Head of caudate nucleus (tissue), 42 donors: ENCODE data around the gene H2AZ2.
"Not testable (repeated sequence)": the region's sequence is repeated elsewhere in the genome, so short reads cannot be mapped to it uniquely, and the experiment has no call there.

Source experiments
- DNase-seq, 42 donors: peaks; one replicate each; pipeline versions ENCODE4 v3.0.0 to v3.0.0-alpha.2; 2020 to 2021; ENCODE audit warnings: mixed read lengths in 7 of 42
- intact Hi-C: fragments of 100-400 bp; cut with DNase I; formaldehyde crosslinking; loops from one replicate; pipeline ENCODE4 v1.15.0; 2022

H2AZ2 gene

GRCh38 chr7:44876393-44876792 is 28.5 kb upstream of the H2AZ2 start:
- DNase-seq, result no peak
- intact Hi-C loops, result no loop called here

- DNase-seq, result no peak
- intact Hi-C loops, result no loop called here
Observed at GRCh38 chr7:44875241-44875640, 27.4 kb upstream of the H2AZ2 start.

- DNase-seq, result no peak
- intact Hi-C loops, result no loop called here
Observed at GRCh38 chr7:44872787-44873186, 24.9 kb upstream of the H2AZ2 start.

DNA sequence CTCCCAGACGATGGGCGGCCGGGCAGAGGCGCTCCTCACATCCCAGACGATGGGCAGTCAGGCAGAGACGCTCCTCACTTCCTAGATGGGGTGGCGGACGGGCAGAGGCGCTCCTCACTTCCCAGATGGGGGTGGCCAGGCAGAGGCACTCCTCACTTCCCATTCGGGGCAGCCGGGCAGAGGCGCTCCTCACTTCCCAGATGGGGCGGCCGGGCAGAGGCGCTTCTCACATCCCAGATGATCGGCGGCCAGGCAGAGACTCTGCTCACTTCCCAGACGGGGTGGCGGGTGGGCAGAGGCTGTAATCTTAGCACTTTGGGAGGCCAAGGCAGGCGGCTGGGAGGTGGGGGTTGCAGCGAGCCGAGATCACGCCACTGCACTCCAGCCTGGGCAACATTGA is 24.0 kb upstream of the H2AZ2 start:
- intact Hi-C loops, DNase-seq: not testable (repeated sequence)

DNA sequence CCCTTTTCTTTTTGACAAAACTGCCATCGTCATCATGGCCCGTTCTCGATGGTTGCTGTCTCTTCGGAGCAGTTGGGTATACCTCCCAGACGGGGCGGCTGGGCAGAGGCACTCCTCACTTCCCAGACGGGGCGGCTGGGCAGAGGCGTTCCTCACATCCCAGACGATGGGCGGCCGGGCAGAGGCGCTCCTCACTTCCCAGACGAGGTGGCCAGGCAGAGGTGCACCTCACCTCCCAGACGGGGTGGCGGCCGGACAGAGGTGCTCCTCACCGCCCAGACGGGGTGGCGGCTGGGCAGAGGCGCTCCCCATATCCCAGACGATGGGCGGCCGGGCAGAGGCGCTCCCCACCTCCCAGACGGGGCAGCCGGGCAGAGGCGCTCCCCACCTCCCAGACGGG is 22.9 kb upstream of the H2AZ2 start:
- DNase-seq, intact Hi-C loops: not testable (repeated sequence)

- intact Hi-C loops, result not testable (repeated sequence)
Observed at GRCh38 chr7:44870336-44870735, 22.4 kb upstream of the H2AZ2 start.

DNA sequence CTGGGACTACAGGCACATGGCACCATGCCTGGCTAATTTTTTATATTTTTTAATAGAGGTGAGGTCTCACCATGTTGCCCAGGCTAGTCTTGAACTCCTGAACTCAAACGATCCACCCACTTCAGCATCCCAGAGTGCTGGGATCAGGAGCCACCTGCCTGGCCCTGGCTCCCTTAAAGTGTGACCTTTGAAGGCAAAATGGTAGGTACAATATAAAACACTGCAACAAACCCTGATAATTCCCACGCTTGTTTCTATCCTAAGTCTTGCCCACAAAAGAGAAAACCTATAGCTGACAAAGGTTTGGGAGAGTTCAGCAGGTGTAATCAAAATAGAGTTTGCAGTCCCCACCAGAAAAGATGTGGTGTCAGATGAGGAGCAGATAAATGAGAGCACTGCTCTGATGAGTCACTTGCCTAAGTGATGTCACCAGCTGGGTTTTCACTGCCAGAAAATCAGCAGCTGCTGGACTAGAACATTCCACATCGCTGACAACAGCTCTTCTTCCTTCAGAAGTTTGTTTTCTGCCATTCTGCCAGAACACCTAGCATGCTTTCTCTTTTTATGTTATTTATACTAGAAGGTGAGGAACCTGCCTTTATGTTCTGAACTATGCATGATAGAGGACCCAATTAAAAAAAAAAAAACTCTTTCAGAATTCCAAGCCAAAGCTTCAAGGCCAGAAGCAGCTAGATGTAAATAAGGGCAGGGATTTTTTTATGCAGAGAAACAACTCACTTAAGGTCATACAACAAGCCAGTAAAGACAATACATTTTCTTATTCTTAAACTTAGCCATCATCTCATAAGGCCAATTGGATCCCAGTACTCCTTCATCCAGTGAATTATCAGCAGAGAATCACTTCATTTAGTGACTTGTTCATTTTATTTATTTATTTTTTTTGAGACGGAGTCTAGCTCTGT is 19.4 kb upstream of the H2AZ2 start:
- intact Hi-C loops, result no loop called here

More at GRCh38 chr7:44870336-44870735, 22.4 kb upstream of the H2AZ2 start:
- DNase-seq, result not testable (repeated sequence)

GRCh38 chr7:44861949-44862348 is 14.1 kb upstream of the H2AZ2 start:
- intact Hi-C loops, DNase-seq: not testable (repeated sequence)

More for the DNA sequence above, 19.4 kb upstream of the H2AZ2 start:
- DNase-seq, result peak in 26 of 42 donors; percentile 14 to 79 (median 46)

- intact Hi-C loops, result no loop called here
- no peak for DNase-seq
Observed at GRCh38 chr7:44858161-44858560, 10.3 kb upstream of the H2AZ2 start.

- intact Hi-C loops, result no loop called here
- no peak for DNase-seq
Observed at GRCh38 chr7:44854644-44855364, 6.9 kb upstream of the H2AZ2 start.

GRCh38 chr7:44853391-44853790 is 5.5 kb upstream of the H2AZ2 start:
- intact Hi-C loops, result no loop called here
- DNase-seq, result peak in 2 of 42 donors; percentile 15 to 16

GRCh38 chr7:44852590-44852989 is 4.7 kb upstream of the H2AZ2 start:
- intact Hi-C loops, result no loop called here

GRCh38 chr7:44849885-44850544 is 2.1 kb upstream of the H2AZ2 start:
- intact Hi-C loops, result loop anchor here (2.0 to 10.0 kb wide), 4 partner anchors 32 to 268 kb away; partner anchors contain the start of genes PPIA and TMED4
- DNase-seq, result no peak

More at GRCh38 chr7:44852590-44852989, 4.7 kb upstream of the H2AZ2 start:
- no peak for DNase-seq

DNA sequence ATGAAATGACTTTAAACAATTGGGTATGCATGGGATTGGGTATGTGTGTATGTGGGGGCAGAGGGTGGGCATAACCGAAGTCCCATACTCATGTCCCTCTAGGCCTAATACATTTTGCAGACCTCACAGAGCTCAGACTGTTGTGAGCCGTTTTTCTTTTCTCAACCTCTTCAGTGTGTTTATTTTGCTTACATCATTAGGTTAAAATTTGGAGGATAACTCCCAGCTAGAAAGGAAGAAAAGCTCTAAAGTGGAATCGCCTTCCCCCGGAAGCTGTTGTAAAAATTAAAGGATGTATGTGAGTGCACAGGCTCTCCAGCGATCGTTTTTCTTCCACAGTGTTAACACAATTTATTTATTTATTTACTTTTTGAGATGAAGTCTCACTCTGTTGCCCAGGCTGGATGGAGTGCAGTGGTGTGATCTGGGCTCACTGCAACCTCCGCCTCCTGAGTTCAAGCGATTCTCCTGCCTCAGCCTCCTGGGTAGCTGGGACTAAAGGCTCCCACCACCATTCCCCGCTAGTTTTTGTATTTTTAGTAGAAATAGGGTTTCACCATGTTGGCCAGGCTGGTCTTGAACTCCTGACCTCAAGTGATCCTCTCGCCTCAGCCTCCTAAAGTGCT is 1.5 kb upstream of the H2AZ2 start:
- intact Hi-C loops, result loop anchor here (2.0 to 10.0 kb wide), 4 partner anchors 33 to 267 kb away; partner anchors contain the start of genes PPIA and TMED4
- no peak for DNase-seq

- peak; percentile 59 to 93 (median 86) for DNase-seq
- intact Hi-C loops, result loop anchor here (5.0 to 10.0 kb wide), 3 partner anchors 35 to 265 kb away; partner anchors contain the start of gene TMED4
Observed at GRCh38 chr7:44847509-44847919, 373 bp downstream of the H2AZ2 start.

GRCh38 chr7:44846816-44847508 is 925 bp downstream of the H2AZ2 start:
- intact Hi-C loops, result loop anchor here (5.0 to 10.0 kb wide), 3 partner anchors 35 to 265 kb away; partner anchors contain the start of gene TMED4
- DNase-seq, result no peak

GRCh38 chr7:44846390-44846789 is 1.5 kb downstream of the H2AZ2 start:
- intact Hi-C loops, result loop anchor here (5.0 to 10.0 kb wide), 3 partner anchors 36 to 264 kb away; partner anchors contain the start of gene TMED4
- not testable (repeated sequence) for DNase-seq

- intact Hi-C loops, result loop anchor here (5.0 to 10.0 kb wide), 3 partner anchors 37 to 263 kb away; partner anchors contain the start of gene TMED4
- no peak for DNase-seq
Observed at GRCh38 chr7:44845451-44845850, 2.4 kb downstream of the H2AZ2 start.
